Ramos (cell line): ENCODE results near the gene ZXDC.

Experiments
- in situ Hi-C: fragments of 300-500 bp; cut with MboI; formaldehyde crosslinking; loops from one replicate; pipeline ENCODE4 v1.14.3; 2022; ENCODE audit warnings: low sequenced_read_pairs; ENCODE audit not compliant: unreplicated experiment

ZXDC gene

GRCh38 chr3:126476166-126477060, 722 bp upstream of the ZXDC start:
- in situ Hi-C loops = no loop called here

- in situ Hi-C loops = no loop called here
These were observed 936 bp downstream of the ZXDC start for GRCh38 chr3:126474498-126475412.

- in situ Hi-C loops = no loop called here
These were observed 2.2 kb downstream of the ZXDC start for GRCh38 chr3:126473292-126474168.

GRCh38 chr3:126472277-126473006, 3.2 kb downstream of the ZXDC start:
- in situ Hi-C loops = no loop called here

GRCh38 chr3:126469479-126469878, 6.2 kb downstream of the ZXDC start:
- in situ Hi-C loops = no loop called here

- in situ Hi-C loops = no loop called here
These were observed 7.4 kb downstream of the ZXDC start for GRCh38 chr3:126468028-126468891.

- in situ Hi-C loops = no loop called here
These were observed 8.1 kb downstream of the ZXDC start for GRCh38 chr3:126467611-126467955.

- in situ Hi-C loops = no loop called here
These were observed 8.6 kb downstream of the ZXDC start for GRCh38 chr3:126466886-126467610.

- in situ Hi-C loops = no loop called here
These were observed 9.7 kb downstream of the ZXDC start for GRCh38 chr3:126465928-126466544.

- in situ Hi-C loops = no loop called here
These were observed 10.7 kb downstream of the ZXDC start for GRCh38 chr3:126464997-126465396.

GRCh38 chr3:126464494-126464893, 11.2 kb downstream of the ZXDC start:
- in situ Hi-C loops = no loop called here

- in situ Hi-C loops = no loop called here
These were observed 11.6 kb downstream of the ZXDC start for GRCh38 chr3:126464093-126464492.

- in situ Hi-C loops = no loop called here
These were observed 12.2 kb downstream of the ZXDC start for GRCh38 chr3:126463521-126463920.

GRCh38 chr3:126461450-126462070, 14.1 kb downstream of the ZXDC start:
- in situ Hi-C loops = no loop called here

- in situ Hi-C loops = no loop called here
These were observed 15.3 kb downstream of the ZXDC start for GRCh38 chr3:126460381-126460780.

GRCh38 chr3:126459763-126460127, 15.9 kb downstream of the ZXDC start:
- in situ Hi-C loops = no loop called here

- in situ Hi-C loops = no loop called here
These were observed 16.5 kb downstream of the ZXDC start for GRCh38 chr3:126459111-126459762.
